Right cardiac atrium (tissue), 5 donors: ENCODE data around the gene SNAI1. TPM values are rescaled to one million over a fixed set of nuclear protein-coding genes. Genes with fewer than 3 reads are reported as not detected.
"Not testable (repeated sequence)": the region's sequence is repeated elsewhere in the genome, so short reads cannot be mapped to it uniquely, and the experiment has no call there.

Experiments used
- ATAC-seq, 2 donors: fragments of 200-7000 bp; cut with Tn5 transposase; one replicate each; pipeline versions ENCODE4 v1.8.0 to v1.9.1; 2020; ENCODE audit warnings: moderate library complexity in 2 of 2, mild to moderate bottlenecking in 1 of 2
- DNase-seq, 3 donors: peaks; one replicate each; pipeline ENCODE4 v3.0.0-alpha.2; 2020
- H3K27ac ChIP-seq: one replicate; pipeline ENCODE4 v1.5.1; 2013; ENCODE audit warnings: mild to moderate bottlenecking, low read length, control low read depth, moderate library complexity
- H3K27me3 ChIP-seq: one replicate; pipeline ENCODE4 v1.6.1; 2013; ENCODE audit not compliant: control insufficient read depth, insufficient read depth
- H3K4me1 ChIP-seq: one replicate; pipeline ENCODE4 v1.6.1; 2013; ENCODE audit warnings: low read length; ENCODE audit not compliant: control insufficient read depth, insufficient read depth
- H3K4me3 ChIP-seq: one replicate; pipeline ENCODE4 v1.5.1; 2013; ENCODE audit warnings: low read length, control low read depth
- H3K9me3 ChIP-seq: one replicate; pipeline ENCODE4 v1.6.1; 2013; ENCODE audit warnings: low read length; ENCODE audit not compliant: control insufficient read depth
- WGBS: extraction: QIAGEN DNeasy Blood & Tissue Kit; methylation state at CpG from one replicate; pipeline ENCODE4 v1.1.7; 2013; 5-methylcytosine and 5-hydroxymethylcytosine counted together
- intact Hi-C, 4 donors: fragments of 100-400 bp; cut with DNase I; formaldehyde crosslinking; loops; one replicate each; pipeline versions ENCODE4 v1.11.0 to v1.14.0; 2022 to 2023
- polyA plus RNA-seq: library from polyadenylated mRNA; stranded (reverse); fragments of 200-250 nt; gene quantifications from one replicate; pipeline ENCODE4 v1.2.3, GENCODE V29; 2013
- total RNA-seq, 4 donors: library from RNA; stranded (reverse); fragmentation: NEBNext Ultra II Directional; extraction: Animal tissue kit (Norgen Biotek cat#: 25700); gene quantifications; one replicate each; pipeline ENCODE4 v1.2.1, GENCODE V29; 2021
- donor health status: healthy with polysubstance abuse.
- donor health status: DM: no; HTN: yes; CAD: no.
- donor health status: DM: no; HTN: no; CAD: no.
- donor health status: DM: no; HTN: yes; CAD: no; lungs with severe emphysema.
- donor health status: DM: yes; HTN: yes; CAD: no.

SNAI1 gene
- total and polyA plus RNA-seq, 5 donors: 2.9 to 8.4 (median 3.6) TPM

DNA sequence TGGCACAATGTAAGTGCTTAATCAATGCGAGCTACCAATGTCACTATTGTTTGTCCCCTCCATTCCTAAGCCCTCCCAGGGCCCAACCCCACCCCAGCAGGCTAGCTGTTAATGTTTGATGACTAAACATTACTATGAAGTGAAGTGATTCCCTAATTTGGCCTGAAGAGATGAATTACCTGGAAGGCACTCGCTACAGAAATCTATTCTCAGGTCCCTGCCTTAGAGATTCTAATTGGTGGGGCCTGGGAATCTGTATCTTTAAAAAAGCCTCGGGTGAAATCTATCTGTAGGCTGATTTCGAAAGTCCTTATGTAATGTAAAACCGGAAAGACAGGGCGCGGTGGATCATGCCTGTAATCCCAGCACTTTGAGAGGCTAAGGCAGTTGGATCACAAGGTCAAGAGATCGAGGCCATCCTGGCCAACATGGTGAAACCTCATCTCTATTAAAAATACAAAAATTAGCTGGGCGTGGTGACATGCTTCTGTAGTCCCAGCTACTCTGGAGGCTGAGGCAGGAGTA is 16.9 kb upstream of the SNAI1 start:
- Histone ChIP-seq H3K4me3 (no peak overlapping the region), H3K27ac (no peak overlapping the region), H3K9me3 (no peaks in the 10 kb centered on the region), H3K4me1 (no peaks in the 10 kb centered on the region), H3K27me3 (no peaks in the 10 kb centered on the region)
- DNase-seq (no peak), ATAC-seq (no peak)
- intact Hi-C loops: no loop called here
- whole genome bisulfite sequencing: 88% methylated on average over 9 of the region's 9 CpGs

- no peaks in the 10 kb centered on the region for H3K9me3 ChIP-seq
Measured at GRCh38 chr20:49966861-49967260, 15.9 kb upstream of the SNAI1 start.

GRCh38 chr20:49969234-49969633 is 13.5 kb upstream of the SNAI1 start:
- ATAC-seq (peak in 1 of 2 donors; percentile 75), DNase-seq (no peak)
- Histone ChIP-seq H3K9me3 (no peaks in the 10 kb centered on the region), H3K27me3 (no peaks in the 10 kb centered on the region), H3K27ac (peak overlapping the region; percentile 66), H3K4me3 (no peak overlapping the region), H3K4me1 (no peaks in the 10 kb centered on the region)
- intact Hi-C loops: no loop called here
- WGBS: 62% methylated on average over 3 of the region's 3 CpGs

More at GRCh38 chr20:49966861-49967260, 15.9 kb upstream of the SNAI1 start:
- H3K27ac ChIP-seq: no peak overlapping the region
- H3K4me1 ChIP-seq: no peaks in the 10 kb centered on the region
- DNase-seq (no peak), ATAC-seq (no peak)
- H3K4me3 ChIP-seq: no peak overlapping the region
- intact Hi-C loops: no loop called here
- H3K27me3 ChIP-seq: no peaks in the 10 kb centered on the region
- 94% methylated on average over 2 of the region's 2 CpGs for WGBS

DNA sequence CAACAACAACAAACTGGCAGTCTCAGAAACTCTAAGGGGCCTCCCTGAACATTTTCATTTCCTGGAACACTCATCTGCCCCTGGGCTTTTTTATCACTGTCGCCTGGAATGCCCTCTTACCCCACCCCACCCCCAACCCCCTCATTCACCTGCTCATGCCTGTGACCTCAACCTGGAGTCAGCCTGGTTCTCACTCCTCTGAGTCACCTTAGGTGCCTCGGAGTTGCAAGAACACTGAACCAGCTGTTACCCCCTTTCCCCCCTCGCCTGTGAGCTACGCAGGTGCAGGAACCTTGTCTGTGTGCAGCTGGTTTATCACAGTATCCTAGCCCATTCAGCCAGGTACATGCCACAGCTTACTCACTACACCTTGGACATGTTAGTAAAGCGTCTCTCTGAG is 12.8 kb upstream of the SNAI1 start:
- intact Hi-C loops: no loop called here
- no peaks in the 10 kb centered on the region for H3K4me1 ChIP-seq
- H3K9me3 ChIP-seq: no peaks in the 10 kb centered on the region
- DNase-seq (no peak), ATAC-seq (no peak)
- WGBS: 73% methylated on average over 5 of the region's 5 CpGs
- H3K27ac ChIP-seq: no peak overlapping the region
- no peak overlapping the region for H3K4me3 ChIP-seq
- no peaks in the 10 kb centered on the region for H3K27me3 ChIP-seq

DNA sequence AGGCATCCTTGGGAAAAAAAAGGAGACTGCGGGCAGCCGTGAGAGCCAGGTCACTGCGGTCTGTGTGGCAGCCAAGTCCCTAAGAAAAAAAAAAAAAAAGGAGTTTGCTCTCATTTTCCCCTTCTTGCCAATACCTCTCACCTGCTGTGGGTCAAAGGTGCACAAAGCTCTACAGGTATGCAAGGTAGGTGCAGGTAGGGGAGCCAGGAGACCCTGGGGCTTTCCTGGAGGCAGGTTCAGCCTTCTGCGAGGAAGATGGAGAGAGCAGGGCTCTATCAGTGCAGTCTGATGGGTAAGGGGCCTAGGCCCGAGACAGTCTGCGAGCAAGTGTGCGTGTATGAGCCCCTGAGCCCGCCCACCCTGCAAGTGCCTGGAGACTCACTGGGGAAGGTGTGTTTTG is 12.3 kb upstream of the SNAI1 start:
- Histone ChIP-seq H3K4me1 (no peaks in the 10 kb centered on the region), H3K4me3 (no peak overlapping the region), H3K27ac (no peak overlapping the region), H3K27me3 (no peaks in the 10 kb centered on the region), H3K9me3 (no peaks in the 10 kb centered on the region)
- no peak for DNase-seq
- ATAC-seq: no peak
- intact Hi-C loops: no loop called here
- WGBS: 90% methylated on average over 8 of the region's 8 CpGs

DNA sequence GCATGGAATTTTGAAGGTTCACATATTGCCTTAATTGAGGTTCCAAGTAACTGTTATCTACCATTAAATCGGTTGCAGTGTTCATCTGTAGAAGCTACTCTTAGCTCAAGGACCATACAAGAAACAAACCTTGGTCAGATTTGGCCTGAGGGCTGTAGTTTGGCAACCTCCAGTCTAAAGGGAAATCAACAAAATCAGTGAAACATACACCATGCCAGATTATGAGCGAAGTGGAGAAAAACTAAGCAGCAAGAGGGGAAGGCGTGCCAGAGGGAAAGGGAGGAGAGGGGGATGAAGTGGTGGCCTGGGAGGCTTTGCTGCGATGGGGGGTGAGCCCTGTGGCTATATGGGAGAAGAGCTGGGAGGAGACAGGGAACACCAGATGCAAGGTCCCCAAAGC is 8.8 kb upstream of the SNAI1 start:
- DNase-seq: no peak
- WGBS: 62% methylated on average over 4 of the region's 4 CpGs
- H3K27ac ChIP-seq: no peak overlapping the region
- H3K9me3 ChIP-seq: no peaks in the 10 kb centered on the region
- H3K4me1 ChIP-seq: no peaks in the 10 kb centered on the region
- H3K27me3 ChIP-seq: no peaks in the 10 kb centered on the region
- ATAC-seq: peak in 1 of 2 donors; percentile 8
- H3K4me3 ChIP-seq: no peak overlapping the region
- intact Hi-C loops: no loop called here

GRCh38 chr20:49976542-49976941 is 6.2 kb upstream of the SNAI1 start:
- ATAC-seq (no peak), DNase-seq (no peak)
- Histone ChIP-seq H3K27ac (no peak overlapping the region), H3K4me1 (no peaks in the 10 kb centered on the region), H3K4me3 (no peak overlapping the region), H3K9me3 (no peaks in the 10 kb centered on the region), H3K27me3 (no peaks in the 10 kb centered on the region)
- WGBS: 70% methylated on average over 2 of the region's 2 CpGs
- intact Hi-C loops: loop anchor here in 1 of 4 donors (5.0 kb wide), 1 partner anchor 201 kb away; no protein-coding TSS in a partner anchor

DNA sequence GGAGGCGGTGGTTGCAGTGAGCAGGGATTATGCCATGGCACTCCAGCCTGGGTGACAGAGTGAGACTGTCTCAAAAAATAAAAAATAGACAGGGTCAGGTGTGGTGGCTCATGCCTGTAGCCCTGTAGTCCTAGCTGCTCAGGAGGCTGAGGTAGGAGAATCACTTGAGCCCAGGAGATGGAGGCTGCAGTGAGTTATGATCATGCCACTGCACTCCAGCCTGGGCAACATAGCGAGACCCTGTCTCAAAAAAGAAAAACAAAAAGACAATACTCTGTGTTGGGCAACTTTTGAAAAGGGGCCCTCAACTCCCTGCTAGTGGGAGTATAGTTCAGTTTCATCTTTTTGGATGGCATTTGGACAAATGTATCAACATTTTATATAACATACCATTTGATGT is 5.0 kb upstream of the SNAI1 start:
- not testable (repeated sequence) for ATAC-seq, H3K27ac ChIP-seq, DNase-seq, H3K4me1 ChIP-seq, H3K27me3 ChIP-seq, H3K4me3 ChIP-seq, H3K9me3 ChIP-seq
- WGBS: 95% methylated on average over 2 of the region's 2 CpGs
- intact Hi-C loops: loop anchor here in 3 of 4 donors (2.0 to 5.0 kb wide), 2 partner anchors 93 to 200 kb away; no protein-coding TSS in a partner anchor

DNA sequence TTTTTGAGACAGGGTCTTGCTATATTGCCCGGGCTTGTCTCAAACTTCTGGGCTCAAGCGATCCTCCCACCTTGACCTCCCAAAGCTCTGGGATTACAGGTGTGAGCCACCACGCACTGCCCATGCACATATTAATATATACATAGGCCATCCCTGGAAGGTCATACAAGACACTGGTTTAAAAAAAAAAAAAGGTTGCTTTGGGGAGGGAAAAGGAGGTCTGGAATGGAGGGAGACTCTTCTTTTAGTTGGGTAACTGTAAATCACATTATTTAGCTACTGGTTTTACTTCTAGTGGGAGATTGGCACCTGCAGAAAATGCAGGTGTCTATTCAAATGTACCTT is 4.1 kb upstream of the SNAI1 start:
- Histone ChIP-seq H3K27ac (no peak overlapping the region), H3K9me3 (no peaks in the 10 kb centered on the region), H3K4me1 (peaks cover 1% of the 10 kb centered on the region), H3K27me3 (no peaks in the 10 kb centered on the region), H3K4me3 (no peak overlapping the region)
- 79% methylated on average over 3 of the region's 3 CpGs for WGBS
- ATAC-seq (no peak), DNase-seq (no peak)
- intact Hi-C loops: loop anchor here in 3 of 4 donors (2.0 to 5.0 kb wide), 2 partner anchors 92 to 199 kb away; no protein-coding TSS in a partner anchor

DNA sequence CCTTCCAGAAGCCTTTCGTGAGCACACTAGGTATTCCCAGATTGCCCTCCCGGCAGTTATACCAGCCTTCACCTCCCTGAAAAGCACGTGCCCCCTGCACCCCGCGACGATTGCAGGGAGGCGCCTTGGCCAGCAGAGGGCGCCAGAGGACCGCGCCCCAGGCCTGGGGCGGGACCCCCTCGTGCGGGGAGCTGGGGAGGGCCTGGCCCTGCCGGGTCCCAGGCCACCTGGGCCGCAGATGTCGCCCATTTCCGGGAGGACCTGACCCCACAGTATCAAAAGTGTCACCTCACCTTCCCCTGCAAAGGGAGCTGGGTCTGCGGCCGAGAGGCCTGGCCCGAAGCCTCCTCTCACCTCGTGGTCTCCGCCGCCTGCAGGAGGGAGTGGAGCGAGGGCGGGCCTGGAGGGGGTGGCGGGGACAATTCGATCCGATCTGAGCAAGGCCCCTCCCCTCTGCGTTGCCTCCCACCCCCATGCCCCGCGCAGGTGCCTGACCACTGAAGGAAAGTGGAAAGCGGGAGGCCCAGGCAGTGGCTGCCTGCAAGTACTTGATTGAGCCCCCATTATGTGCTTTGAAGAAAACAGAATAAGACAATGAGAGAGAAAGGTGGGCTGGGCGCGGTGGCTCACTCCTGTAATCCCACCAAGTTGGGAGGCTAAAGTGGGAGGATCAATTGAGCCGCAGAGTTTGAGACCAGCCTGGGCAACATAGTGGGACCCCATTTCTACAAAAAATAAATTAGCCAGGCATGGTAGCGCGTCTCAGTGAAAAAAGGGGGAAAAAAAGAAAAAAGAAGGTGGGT is 3.5 kb upstream of the SNAI1 start:
- Histone ChIP-seq H3K27ac (no peak overlapping the region), H3K4me1 (peaks cover 1% of the 10 kb centered on the region), H3K27me3 (no peaks in the 10 kb centered on the region), H3K4me3 (peak overlapping the region; percentile 18), H3K9me3 (no peaks in the 10 kb centered on the region)
- intact Hi-C loops: loop anchor here in 3 of 4 donors (2.0 to 5.0 kb wide), 2 partner anchors 92 to 198 kb away; no protein-coding TSS in a partner anchor
- DNase-seq: peak in 2 of 3 donors; percentile 80 to 82
- ATAC-seq: peak; percentile 74 to 75
- 19% methylated on average over 37 of the region's 37 CpGs for WGBS

DNA sequence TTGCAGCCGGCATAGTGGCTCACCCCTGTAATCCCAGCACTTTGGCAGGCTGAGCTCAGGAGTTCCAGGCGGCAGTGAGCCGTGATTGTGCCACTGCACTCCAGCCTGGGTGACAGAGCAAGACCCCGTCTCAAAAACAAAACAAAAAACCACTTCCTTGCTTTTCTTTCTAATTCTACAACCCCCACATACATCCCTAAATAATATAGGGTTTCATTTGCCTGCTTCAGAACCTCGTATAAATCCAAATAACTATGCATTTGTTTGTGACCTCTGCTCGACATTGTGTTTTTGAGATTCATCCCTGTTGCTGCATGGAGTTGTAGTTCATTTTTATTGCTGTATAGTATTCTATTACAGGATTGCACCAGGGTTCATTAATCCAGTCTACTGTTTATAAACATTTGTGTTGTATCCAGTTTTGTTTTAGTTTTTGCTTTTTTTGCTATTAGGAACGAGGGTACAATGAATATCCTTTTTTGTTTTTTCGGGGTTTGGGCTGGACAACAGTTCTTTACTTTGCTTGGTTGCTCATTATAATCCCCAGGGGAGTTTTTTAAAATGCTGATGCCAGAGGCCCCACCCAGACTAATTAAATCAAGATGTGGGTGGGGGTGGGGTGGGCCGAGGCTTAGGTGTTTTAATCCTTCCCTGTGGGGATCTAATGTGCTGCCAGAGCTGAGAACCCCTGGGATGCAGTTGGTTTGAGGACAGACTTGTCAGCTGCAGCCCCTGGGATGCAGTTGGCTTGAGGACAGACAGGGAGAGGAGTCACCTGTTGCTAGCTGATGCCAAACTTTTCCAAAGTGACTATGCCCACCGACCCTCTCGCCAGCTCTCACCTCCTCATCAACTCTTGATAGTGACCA is 2.4 kb upstream of the SNAI1 start:
- peaks cover 1% of the 10 kb centered on the region for H3K4me1 ChIP-seq

More for the DNA sequence above, 2.4 kb upstream of the SNAI1 start:
- H3K4me3 ChIP-seq: no peak overlapping the region
- no peak for DNase-seq
- H3K27me3 ChIP-seq: no peaks in the 10 kb centered on the region
- no peaks in the 10 kb centered on the region for H3K9me3 ChIP-seq
- ATAC-seq: no peak
- intact Hi-C loops: loop anchor here (5.0 to 10.0 kb wide), 5 partner anchors 47 to 194 kb away; no protein-coding TSS in a partner anchor
- H3K27ac ChIP-seq: no peak overlapping the region
- 86% methylated on average over 11 of the region's 11 CpGs for WGBS
